Stomach smooth muscle (tissue), 2 donors: ENCODE measurements around the gene COPA.

Experiments
- H3K27ac ChIP-seq: one replicate; pipeline ENCODE4 v1.7.0; 2013; ENCODE audit warnings: mild to moderate bottlenecking, low read length, inconsistent platforms
- H3K27me3 ChIP-seq, 2 donors: one replicate each; pipeline ENCODE4 v1.7.0; 2013; ENCODE audit warnings: low read length in 2 of 2; ENCODE audit not compliant: insufficient read depth in 2 of 2, control insufficient read depth in 1 of 2
- H3K36me3 ChIP-seq, 2 donors: one replicate each; pipeline ENCODE4 v1.7.0; 2013; ENCODE audit warnings: low read length in 2 of 2; ENCODE audit not compliant: control insufficient read depth in 2 of 2, insufficient read depth in 2 of 2
- H3K4me1 ChIP-seq: one replicate; pipeline ENCODE4 v1.7.0; 2013; ENCODE audit warnings: low read length; ENCODE audit not compliant: control insufficient read depth, insufficient read depth
- H3K4me3 ChIP-seq, 2 donors: one replicate each; pipeline ENCODE4 v1.7.0; 2013; ENCODE audit warnings: low read length in 2 of 2
- H3K9ac ChIP-seq, 2 donors: one replicate each; pipeline ENCODE4 v1.7.0; 2013; ENCODE audit warnings: low read length in 2 of 2, mild to moderate bottlenecking in 1 of 2
- H3K9me3 ChIP-seq, 2 donors: one replicate each; pipeline ENCODE4 v1.7.0; 2013; ENCODE audit warnings: low read length in 2 of 2; ENCODE audit not compliant: control insufficient read depth in 2 of 2
- donor health status: healthy.
- donor health status: Pancreatic carcinoma.

Gene COPA

DNA sequence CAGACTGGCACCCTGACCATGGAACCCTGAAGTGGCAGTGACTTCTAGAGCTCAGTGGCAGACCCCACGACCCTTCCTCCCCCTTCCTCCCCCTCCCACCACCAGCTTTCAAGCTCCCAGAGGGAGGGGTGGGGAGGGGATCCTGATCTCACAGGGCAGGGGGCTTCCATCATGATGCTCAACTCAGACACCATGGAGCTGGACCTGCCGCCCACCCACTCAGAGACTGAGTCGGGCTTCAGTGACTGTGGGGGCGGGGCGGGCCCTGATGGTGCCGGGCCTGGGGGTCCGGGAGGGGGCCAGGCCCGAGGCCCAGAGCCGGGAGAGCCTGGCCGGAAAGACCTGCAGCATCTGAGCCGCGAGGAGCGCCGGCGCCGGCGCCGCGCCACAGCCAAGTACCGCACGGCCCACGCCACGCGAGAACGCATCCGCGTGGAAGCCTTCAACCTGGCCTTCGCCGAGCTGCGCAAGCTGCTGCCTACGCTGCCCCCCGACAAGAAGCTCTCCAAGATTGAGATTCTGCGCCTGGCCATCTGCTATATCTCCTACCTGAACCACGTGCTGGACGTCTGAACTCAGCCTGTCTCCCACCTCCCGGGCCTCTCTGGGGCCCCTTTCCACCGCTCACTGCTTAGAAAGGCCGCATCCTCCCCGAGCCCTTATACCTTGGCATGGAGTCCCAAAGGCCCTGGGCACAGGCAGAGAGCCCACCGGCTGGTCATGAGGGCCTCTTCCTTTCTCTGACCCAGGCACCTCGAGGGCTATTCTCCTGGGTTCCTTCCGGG is 27.7 kb upstream of the COPA start:
- Histone ChIP-seq H3K9me3 (no peaks in the 10 kb centered on the region), H3K36me3 (no peaks in the 10 kb centered on the region), H3K4me3 (no peak overlapping the region), H3K9ac (no peak overlapping the region), H3K27ac (no peak overlapping the region), H3K4me1 (peaks cover 4% of the 10 kb centered on the region), H3K27me3 (peaks cover 8 to 12% of the 10 kb centered on the region in 2 donors)

DNA sequence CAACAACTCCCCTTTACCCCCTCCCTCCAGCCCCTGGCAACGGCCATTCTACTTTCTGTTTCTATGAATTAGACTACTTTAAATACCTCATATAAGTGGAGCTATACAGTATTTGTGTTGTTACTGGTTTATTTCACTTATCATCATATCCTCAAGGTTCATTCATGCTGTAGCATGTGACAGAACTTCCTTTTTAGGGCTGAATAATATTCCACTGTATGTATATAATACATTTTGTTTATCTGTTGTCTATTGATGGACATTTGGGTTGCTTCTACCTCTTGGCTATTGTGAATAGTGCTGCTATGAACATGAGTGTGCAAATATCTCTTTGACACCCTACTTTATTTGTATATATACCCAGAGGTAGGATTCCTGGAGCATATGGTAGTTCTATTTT is 26.0 kb upstream of the COPA start:
- H3K4me1 ChIP-seq: no peaks in the 10 kb centered on the region
- no peaks in the 10 kb centered on the region for H3K9me3 ChIP-seq
- no peak overlapping the region for H3K4me3 ChIP-seq
- H3K36me3 ChIP-seq: no peaks in the 10 kb centered on the region
- peaks cover 8% of the 10 kb centered on the region in 2 donors for H3K27me3 ChIP-seq
- no peak overlapping the region for H3K27ac ChIP-seq
- no peak overlapping the region for H3K9ac ChIP-seq

DNA sequence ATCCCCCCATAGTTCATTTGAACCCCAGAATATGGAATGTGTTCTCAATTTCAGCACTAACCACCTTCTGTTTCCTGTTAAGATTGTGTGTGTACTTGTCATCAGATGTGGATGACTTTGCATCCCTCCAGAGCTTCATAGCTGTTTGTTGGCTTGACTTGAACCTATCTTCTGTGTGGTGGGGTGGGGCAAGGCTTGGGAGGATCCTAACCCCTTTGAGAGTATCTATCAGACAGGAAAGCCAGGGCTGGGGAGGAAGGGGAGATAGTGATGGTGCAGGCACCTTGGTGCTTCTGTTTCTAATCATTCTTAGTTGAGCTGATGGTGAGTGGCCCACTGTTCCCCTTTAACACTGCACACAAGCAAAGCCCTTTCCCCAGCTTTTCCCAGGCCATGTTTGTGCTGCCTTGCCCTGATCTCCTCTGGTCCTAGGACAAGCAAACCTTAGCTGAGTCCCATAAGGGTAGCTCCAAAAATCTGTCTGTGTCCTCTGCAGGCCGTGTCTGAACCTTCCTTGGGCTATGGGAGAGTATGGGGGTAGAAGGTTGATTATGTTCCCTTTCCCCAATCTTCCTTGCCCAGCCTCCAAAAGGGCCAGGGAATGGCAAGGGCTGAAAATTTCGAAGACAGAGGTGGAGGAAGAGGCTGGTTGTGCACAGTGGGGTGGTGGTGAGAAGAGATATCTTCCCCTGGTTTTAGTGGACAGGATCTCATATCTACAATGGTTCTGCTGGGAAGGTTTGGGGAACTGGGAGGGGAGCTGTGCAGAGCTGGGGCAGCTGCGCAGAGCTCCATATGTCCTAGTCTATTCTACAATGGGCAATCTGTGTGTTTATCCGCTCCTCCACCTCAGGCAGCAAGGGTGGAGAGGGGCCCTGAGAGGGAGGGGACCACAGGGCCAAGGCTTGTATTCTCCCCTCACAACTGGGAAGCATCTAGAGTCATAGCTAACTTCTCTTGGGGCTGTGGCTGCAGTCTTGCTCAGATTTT is 25.2 kb upstream of the COPA start:
- Histone ChIP-seq H3K36me3 (no peaks in the 10 kb centered on the region), H3K27ac (no peak overlapping the region), H3K27me3 (peaks cover 8% of the 10 kb centered on the region in 2 donors), H3K4me1 (no peaks in the 10 kb centered on the region), H3K4me3 (no peak overlapping the region), H3K9ac (no peak overlapping the region), H3K9me3 (no peaks in the 10 kb centered on the region)

DNA sequence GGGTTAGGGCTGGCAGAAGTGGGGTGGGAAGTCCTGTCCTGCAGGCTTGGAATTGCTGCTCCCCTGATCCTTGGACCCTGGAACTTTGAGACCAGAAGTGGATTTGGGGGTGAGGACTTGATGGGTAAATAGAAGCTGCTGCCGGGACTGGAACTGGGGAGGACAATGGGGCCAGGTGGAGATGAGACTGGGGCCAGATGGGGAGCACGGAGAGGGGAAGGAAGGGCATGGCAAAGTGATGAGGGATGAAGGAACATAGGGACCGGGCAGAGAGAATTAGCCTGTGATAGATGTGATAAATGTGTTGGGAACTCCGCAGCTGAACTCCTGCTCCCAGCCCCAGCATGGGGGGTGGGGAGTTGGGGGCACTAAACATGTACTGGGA is 24.5 kb upstream of the COPA start:
- H3K9me3 ChIP-seq: no peaks in the 10 kb centered on the region
- H3K9ac ChIP-seq: no peak overlapping the region
- no peak overlapping the region for H3K27ac ChIP-seq
- no peak overlapping the region for H3K4me3 ChIP-seq
- peaks cover 6 to 8% of the 10 kb centered on the region in 2 donors for H3K27me3 ChIP-seq
- no peaks in the 10 kb centered on the region for H3K4me1 ChIP-seq
- H3K36me3 ChIP-seq: no peaks in the 10 kb centered on the region

DNA sequence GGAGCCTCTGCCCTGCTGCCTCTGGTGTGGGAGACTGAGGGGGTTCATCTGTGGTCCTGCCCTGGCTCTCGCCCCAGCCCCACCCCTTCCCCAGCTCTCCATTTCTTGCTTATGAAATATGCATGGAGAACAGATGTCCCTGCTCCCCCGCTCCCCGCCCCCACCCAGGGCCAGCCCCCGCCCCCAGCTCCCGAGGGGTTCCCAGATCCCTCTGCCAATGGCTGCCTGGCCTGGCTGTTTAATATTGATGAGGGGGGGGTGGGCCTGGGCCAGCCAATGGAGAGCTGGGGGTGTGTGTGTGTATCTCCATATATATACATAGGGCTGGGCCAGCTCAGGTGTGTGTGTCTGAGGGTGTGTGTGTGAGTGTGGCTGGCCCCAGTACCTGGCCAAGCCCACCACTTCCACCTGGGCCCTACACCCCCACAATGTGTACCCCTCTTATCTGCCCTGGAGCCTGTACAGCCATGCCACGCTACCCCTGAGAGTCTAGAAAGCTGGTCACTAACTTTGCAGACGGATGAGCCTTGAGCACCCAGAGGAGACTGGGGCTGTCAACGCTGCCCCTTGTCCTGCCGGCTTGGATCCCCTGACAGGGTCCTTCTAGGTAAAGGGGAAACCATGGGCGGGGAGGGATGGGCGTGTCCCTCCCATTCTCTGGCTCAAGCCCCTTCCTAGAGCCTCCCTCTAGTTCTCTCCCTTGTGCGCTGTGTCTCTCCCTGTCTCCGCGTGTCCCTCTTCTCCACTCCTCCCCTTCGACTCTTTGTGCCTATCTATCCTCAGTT is 23.9 kb upstream of the COPA start, which contains the start of gene NHLH1:
Gene NHLH1 (plus strand): TSS at position 341 of the 785 bp plus-strand sequence. CDS start 3,661 bp downstream, outside the sequence.
- H3K27ac ChIP-seq: no peak within 1 kb of the TSS
- H3K36me3 ChIP-seq: no peaks in the 10 kb centered on the region

DNA sequence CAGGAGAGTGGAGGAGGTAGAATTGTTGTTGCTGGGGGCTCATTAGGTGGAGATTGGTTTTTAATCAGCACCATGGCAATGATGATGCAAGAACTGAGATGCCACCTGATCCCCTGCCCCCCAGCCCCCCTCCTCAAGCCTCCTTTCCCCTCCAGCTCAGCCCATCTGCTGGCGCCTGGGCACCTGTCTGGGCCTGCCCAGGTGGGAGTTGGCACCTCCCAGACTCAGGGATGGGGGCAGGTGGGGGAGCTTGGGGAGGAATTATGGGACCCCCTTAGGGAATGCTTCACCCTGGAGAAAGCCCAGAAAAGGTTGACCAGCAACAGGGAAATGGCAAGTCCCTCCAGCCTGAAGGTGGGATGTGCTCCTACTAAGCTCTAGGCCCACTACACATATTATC is 22.3 kb upstream of the COPA start:
- Histone ChIP-seq H3K4me1 (no peaks in the 10 kb centered on the region), H3K27ac (no peak overlapping the region)

More for the DNA sequence above, 23.9 kb upstream of the COPA start, which contains the start of gene NHLH1:
- H3K9ac ChIP-seq: no peak within 1 kb of the TSS
- no peak within 1 kb of the TSS for H3K4me3 ChIP-seq
- peaks cover 3 to 8% of the 10 kb centered on the region in 2 donors for H3K27me3 ChIP-seq
- H3K4me1 ChIP-seq: no peaks in the 10 kb centered on the region
- H3K9me3 ChIP-seq: no peaks in the 10 kb centered on the region

DNA sequence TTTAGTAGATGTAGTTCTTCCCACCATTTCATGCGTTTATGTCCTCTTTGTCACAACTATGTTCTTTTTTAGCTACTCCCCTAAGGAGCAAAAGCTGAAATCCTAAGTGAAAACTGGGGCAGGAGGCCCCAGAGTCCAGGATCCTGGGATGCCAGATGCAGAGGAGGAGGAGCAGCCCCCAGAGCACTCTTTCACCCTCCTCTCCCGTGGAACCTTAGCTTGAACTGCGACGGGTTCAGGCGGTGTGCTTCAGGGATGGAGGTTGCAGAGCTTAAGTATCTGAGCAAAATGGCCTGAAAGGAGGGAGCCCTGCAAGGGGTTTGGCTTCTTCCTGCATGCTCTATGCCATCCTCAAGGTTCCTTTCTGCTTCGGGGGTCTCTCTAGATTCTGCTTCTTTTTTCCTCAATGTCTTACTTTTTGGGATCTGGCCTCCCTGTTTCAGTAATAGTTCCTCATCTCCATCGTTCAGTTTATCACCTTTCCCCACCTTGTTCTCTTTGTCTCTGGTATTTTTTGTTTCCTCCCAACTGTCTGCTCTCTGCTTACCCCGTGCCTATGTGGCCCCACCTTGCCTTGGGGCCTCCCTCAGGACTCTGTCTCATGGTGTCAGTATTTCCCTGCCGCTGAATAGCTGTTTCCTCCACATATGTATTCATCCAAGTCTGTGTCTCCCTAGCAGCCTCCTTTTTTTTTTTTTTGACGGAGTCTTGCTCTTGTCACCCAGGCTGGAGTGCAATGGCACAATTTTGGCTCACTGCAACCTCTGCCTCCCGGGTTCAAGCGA is 21.1 kb upstream of the COPA start:
- no peak overlapping the region for H3K27ac ChIP-seq
- H3K9ac ChIP-seq: no peak overlapping the region
- H3K9me3 ChIP-seq: no peaks in the 10 kb centered on the region
- no peak overlapping the region for H3K4me3 ChIP-seq
- H3K27me3 ChIP-seq: peaks cover 0 to 3% of the 10 kb centered on the region in 2 donors
- no peaks in the 10 kb centered on the region for H3K4me1 ChIP-seq
- H3K36me3 ChIP-seq: peaks cover 3 to 9% of the 10 kb centered on the region in 2 donors

More for the DNA sequence above, 22.3 kb upstream of the COPA start:
- no peaks in the 10 kb centered on the region for H3K9me3 ChIP-seq
- H3K9ac ChIP-seq: no peak overlapping the region
- no peak overlapping the region for H3K4me3 ChIP-seq
- H3K36me3 ChIP-seq: peaks cover 0 to 5% of the 10 kb centered on the region in 2 donors
- peaks cover 0 to 3% of the 10 kb centered on the region in 2 donors for H3K27me3 ChIP-seq

DNA sequence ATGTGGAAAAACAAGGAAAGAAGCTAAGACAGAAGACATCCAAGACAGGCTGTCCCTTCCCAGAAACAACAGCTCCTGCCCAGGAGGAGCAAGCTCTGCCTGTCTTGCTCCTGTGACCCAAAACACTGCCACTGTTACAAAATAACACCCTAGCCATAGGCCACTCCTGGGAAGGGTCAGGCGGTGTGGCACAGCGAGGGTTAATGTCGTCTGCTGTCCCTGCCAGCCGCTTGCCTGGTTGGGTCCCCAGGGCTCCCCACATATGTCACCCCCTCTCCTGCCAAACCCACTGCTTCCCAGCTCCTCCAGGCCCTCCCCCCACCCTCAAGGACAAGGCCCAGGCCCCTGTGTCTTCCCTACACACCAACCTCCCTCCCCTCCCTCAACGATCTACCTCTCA is 20.0 kb upstream of the COPA start:
- H3K4me1 ChIP-seq: no peaks in the 10 kb centered on the region
- H3K27me3 ChIP-seq: peaks cover 0 to 3% of the 10 kb centered on the region in 2 donors
- no peak overlapping the region for H3K9ac ChIP-seq
- H3K27ac ChIP-seq: no peak overlapping the region
- H3K4me3 ChIP-seq: no peak overlapping the region
- peaks cover 5 to 13% of the 10 kb centered on the region in 2 donors for H3K36me3 ChIP-seq
- H3K9me3 ChIP-seq: no peaks in the 10 kb centered on the region

DNA sequence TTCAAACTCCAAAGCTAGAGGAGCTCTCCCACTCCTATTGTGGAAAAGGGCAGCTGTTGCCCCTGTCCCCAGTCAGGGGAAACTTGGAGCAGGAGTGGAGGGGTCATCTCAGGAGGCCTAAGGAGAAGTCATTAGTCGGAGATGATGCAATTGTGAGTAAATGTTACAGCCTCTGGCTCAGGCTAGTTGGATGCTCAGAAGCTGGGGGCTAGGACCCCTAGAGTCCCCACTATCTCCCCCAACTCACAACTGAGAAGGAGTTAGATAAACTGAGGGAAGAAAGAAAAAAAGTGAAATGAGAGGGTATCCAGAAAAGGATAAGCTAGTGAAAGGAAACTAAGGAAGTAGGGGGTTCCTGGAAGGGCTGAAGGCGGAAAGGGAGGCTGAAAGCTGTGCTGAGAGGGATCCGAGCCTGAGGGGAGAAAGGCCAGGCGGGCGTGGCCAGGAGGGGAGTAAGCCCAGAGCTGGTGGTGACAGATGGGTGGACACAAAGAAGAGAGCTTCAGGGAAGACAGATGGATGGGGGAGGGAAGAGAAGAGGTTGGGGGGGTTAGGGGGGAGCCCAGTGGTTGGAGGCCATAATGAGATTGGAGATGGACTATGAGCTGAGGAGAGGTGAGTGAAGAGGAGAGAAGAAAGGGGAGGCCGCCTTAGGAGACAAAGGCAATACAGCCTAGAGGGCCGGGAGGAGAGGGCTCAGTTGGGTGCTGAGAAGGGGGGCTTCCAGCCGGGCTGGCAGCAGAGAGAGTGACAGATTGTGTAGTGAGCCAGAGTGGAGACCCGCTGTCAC is 19.3 kb upstream of the COPA start:
- H3K36me3 ChIP-seq: peaks cover 10 to 18% of the 10 kb centered on the region in 2 donors
- H3K9ac ChIP-seq: no peak overlapping the region
- H3K4me1 ChIP-seq: no peaks in the 10 kb centered on the region
- peaks cover 0 to 3% of the 10 kb centered on the region in 2 donors for H3K27me3 ChIP-seq
- H3K9me3 ChIP-seq: no peaks in the 10 kb centered on the region
- no peak overlapping the region for H3K27ac ChIP-seq
- H3K4me3 ChIP-seq: no peak overlapping the region
